GM21529 (cell line): ENCODE measurements around the gene SHISA6.

Experiments
- ATAC-seq: cut with Tn5 transposase; IDR thresholded peaks from one replicate; pipeline ENCODE4 v1.9.1; 2021; ENCODE audit not compliant: unreplicated experiment

SHISA6 gene

GRCh38 chr17:11564589-11565380 is 323.8 kb downstream of the SHISA6 start:
- no peak for ATAC-seq

GRCh38 chr17:11565591-11565990 is 324.6 kb downstream of the SHISA6 start:
- ATAC-seq, result no peak

GRCh38 chr17:11578998-11579397 is 338.0 kb downstream of the SHISA6 start:
- ATAC-seq, result no peak

GRCh38 chr17:11580677-11581076 is 339.7 kb downstream of the SHISA6 start:
- no peak for ATAC-seq

- ATAC-seq, result no peak
Measured at GRCh38 chr17:11582217-11582616, 341.2 kb downstream of the SHISA6 start.

GRCh38 chr17:11583306-11583992 is 342.4 kb downstream of the SHISA6 start:
- ATAC-seq, result no peak

GRCh38 chr17:11589716-11590115 is 348.7 kb downstream of the SHISA6 start:
- ATAC-seq, result no peak

- no peak for ATAC-seq
Measured at GRCh38 chr17:11598274-11599221, 357.5 kb downstream of the SHISA6 start, which contains the start of gene DNAH9. Gene DNAH9, plus strand, starts transcription at chr17:11598470. Its CDS starts 29 bp downstream, at chr17:11598499.

- no peak for ATAC-seq
Measured at GRCh38 chr17:11601661-11602060, 360.6 kb downstream of the SHISA6 start.

- ATAC-seq, result no peak
Measured at GRCh38 chr17:11608396-11608795, 367.4 kb downstream of the SHISA6 start.

- ATAC-seq, result no peak
Measured at GRCh38 chr17:11610999-11611566, 370.1 kb downstream of the SHISA6 start.

GRCh38 chr17:11612956-11613355 is 371.9 kb downstream of the SHISA6 start:
- no peak for ATAC-seq
